SKM-1 (cell line): ENCODE results near the gene EGLN1.

Source experiments
- DNase-seq: peaks from one replicate; lab custom pipeline; 2025; ENCODE audit not compliant: unreplicated experiment; lab: John Stamatoyannopoulos, UW

Gene EGLN1

DNA sequence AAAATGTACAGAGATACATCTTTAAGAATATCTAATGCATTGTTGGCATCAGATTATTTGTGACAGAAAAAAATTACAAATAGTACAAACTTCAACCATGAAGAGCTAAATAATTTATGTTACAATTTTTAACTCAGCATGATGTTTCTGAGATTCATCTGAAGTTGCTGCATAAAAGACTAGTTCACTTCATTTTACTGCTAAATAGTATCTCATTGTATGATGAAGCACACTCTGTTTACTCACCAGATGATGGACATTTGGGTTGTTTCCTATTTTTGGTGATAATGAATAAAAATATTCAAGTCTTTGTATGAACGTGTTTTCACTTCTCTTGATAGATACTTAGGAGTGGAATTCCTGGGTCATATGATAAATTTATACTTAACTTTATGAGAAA lies 20.6 kb downstream of the EGLN1 start:
- DNase-seq: no peak

DNA sequence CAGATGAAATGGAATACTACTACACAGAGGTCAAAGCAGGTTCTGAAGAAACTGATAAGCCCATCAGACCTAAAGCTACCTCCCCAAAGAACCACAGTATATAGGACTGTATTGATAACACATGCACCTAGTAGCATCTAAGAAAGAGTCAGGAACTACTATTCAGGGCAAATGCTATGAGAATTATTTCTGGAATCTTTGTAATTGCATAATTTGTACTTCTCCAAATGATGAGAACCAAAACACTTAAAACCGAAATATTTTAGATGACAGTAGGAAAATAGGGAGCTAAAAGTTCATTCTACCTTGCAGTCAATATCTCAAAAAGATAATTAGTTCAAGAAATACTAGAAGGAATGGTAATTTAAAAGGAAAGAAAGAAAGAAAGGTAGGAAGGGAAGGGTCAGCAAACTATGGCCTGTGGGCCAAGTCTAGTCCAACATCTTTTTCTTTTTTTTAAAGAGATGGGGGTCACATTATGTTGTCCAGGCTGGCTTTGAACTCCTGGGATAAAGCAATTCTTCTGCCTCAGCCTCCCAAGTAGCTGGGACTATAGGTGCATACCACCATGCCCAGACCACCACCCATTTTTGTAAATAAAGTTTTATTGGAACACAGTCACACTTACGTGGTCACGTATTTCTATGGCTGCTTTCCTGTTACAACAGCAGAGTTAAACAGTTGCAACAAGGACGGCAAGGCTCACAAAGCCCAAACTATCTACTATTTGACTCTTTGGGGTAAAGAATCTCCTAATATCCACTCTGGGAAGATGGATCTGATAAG lies 24.0 kb downstream of the EGLN1 start:
- no peak for DNase-seq

DNA sequence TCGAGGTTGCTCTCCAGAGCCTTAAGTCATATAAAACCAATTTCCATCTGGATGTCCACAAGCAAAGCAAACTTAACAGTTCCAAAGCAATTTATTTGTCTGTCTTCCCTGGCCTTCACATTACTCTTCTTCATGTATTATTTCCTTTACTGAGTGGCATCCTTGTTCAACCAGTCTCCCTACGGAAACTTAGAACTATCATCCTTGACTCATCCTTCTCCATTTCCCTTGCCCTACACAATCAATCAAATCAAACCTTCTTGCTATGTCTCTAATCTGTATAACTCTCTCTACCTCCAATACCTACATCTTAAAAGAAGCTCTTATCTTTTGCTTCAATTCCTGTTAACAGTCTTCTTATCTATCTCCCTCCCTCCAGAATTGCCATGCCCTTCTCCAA lies 25.4 kb downstream of the EGLN1 start:
- DNase-seq: no peak

DNA sequence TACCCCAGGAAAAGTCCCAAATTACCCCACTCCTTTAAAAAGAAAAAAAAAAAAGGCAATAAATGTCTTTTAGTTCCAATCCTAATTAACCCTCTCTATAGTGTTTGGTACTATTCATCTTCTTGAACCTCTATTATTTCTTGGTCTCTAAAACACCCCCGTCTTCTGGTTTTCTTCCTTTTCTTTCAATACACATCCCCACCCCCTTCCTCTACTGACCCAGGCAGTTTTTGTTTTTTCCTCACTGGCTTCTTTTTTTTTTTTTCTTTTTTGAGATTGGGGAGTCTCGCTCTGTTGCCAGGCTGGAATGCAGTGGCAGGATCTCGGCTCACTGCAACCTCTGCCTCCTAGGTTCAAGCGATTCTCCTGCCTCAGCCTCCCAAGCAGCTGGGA lies 26.1 kb downstream of the EGLN1 start:
- no peak for DNase-seq

DNA sequence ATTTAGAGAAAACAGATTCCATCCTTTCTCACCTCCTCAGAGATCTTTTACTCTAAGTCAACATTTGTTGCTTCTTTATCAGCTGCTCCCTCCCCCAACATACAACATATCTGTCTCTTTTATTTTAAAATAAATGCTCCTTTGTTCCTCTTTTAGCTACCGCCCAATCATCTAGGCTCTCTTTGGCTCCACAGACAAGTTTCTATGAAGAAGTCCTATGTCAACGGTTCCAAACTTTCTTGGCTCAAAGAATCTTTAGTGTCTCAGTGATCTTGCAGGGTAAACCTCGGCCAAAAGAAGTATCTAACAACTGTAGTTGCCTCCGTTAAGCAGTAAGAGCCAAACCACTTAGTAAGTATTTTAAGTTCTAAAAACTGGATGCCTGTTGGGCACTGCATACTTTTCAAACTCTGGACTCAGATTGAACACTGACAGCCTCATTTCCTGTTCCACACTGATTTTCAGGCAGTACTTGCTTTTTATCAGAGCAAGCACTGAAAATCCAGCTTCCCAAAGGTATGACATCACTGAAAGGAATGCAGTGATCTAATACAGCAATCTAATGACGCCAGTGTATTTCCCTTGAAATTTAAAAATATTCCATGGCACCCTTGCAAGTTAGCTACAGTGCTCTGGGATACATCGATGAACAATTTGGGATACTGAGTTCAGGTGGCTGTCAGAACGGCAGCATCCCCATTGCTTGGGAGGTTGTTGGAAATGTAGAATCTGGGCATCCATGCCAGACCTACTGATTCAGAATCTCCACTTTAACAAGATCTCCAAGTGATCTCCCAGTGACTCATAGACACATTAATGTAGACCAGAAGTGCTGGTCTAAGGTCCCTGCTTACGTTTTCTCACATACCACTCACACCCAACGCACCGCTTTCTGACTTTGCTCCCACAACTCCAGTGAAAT lies 26.8 kb downstream of the EGLN1 start:
- DNase-seq: no peak

DNA sequence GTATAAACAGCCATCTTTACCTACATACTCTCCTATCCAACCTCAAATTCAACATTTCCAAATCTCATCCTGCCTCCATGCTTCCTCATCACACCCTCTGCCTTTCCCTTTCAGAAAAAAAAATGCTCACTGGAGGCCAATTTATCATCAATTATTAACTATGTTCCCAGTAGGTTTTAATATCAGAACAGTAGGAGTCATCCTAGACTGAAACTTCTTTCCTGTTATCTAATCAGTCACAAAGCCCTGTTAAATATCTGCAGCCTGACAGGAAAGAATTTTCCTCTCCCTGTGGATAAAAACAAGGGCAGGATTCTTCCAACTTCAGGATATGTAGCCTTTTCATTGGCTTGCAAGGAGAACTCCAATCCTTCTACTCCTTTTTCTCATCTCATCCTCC lies 28.4 kb downstream of the EGLN1 start:
- no peak for DNase-seq

DNA sequence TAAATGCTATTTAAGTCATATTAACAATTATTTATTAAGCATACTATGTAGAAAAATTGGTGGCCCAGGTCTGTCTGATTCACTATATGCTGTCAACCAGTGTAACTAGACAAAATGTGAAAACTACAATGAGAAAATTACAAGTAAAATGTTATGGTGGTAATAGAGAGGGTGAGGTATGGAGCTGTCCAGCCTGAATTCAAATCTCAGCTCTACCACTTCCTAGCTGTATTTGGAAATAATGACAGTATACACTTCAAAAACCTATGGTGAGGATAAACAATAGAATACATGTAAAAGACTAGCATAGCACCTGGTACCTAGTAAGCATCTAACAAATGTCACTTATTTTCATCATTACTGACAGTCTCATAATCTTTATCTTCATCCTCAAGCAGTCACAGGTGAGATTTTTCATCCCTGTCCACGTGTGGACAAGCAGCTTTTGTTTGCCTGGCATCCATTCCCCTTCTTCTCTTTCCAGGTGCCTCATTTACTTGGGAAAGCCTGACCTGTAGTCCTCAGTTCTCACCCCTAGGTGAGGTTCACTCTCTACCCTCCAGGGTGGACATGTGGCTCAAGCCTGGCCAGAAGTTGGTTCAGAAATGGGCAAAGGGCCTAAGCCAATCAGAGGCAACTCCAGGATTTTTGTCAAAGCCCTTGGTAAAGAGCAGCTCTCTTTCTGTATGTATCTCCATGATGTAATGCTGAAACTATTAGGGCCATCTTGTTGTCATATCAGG lies 29.5 kb downstream of the EGLN1 start:
- DNase-seq: no peak

DNA sequence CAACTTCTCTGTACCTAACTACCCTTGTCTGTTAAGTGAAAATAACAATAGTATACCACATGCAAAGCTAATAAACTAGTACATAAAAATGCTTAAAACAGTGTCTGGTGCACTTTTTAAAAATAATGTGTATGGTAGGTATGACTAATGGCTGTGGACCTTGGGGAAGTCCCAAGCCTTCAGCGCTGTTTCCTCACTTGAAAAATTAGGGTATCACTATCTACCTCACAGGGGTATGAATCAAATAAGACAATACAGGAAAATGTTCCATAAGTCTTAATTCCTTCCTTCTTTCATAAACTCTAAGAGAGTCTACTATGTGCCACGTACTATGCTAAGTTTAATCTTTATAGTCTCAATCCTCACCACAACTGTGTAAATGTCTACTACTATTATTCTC lies 32.0 kb downstream of the EGLN1 start:
- no peak for DNase-seq

DNA sequence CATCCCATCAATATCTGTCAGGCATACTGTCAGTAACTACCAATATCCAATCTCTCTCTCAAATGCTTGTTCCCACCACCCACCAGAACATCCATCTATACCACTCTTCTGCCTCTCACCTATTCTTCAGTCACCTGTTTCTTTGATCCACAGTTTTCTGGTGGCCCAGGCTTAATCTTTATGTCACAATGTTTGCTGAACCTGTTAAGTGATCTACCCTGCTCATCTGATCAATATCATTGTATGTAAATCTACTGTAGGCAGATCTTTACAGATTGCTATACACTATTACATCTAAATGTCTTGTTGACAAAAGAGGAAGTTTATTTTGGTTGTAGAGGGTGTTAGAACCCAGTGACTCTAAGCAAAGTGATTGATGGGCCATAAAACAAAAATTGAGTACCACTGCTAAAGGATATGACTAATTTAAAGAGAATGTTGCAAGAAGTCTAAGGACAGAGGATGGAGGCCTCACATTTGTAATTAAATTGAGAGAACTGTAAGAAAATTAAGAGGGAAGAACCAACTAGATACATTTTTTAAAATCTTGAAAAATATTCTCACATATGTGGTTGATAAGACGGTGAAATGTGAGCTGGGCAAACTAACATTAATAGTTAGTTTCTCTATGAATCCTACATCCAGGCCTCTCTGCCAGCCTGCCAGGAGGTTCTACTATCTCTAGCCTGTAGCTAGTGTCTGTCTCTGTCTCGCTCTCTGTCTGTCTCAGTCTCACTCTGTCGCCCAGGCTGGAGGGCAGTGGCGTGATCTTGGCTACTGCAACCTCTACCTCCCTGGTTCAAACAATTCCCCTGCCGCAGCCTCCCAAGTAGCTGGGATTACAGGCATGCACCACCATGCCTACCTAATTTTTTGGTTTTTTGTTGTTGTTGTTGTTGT lies 34.1 kb downstream of the EGLN1 start:
- DNase-seq: no peak

DNA sequence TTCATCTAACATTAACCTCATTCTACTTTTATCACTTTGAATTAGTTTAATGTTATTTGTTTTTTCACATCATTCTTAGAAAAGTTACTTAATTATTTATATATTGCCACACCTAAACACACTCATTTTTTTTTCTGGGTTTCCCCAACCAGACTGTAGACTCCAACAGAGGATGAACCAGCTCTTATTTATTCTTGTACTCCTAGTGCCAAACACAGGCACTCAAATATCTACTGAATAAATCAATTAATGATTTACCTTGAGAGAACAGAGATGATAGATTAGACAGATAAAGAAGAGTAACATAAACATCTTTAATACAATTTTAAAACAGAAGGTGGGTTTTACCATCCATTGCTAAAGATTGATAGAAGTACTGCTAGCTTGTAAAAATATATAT lies 35.6 kb downstream of the EGLN1 start:
- no peak for DNase-seq

DNA sequence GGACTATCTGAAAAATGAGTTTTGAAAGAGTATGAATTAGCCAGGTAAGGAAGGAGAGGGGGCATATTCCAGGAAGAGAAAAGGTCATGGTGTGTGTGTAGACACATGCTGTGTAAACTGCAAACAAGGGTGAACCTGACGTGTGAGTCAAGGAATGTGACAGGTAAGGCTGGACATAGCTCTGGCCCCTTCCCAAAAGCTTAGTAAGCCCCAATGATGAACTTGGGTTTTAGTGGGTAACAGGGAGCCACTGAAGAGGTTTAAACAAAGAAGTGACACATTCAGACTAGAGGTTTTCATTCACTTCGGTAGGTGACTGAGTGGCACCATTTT lies 36.7 kb downstream of the EGLN1 start:
- DNase-seq: no peak

DNA sequence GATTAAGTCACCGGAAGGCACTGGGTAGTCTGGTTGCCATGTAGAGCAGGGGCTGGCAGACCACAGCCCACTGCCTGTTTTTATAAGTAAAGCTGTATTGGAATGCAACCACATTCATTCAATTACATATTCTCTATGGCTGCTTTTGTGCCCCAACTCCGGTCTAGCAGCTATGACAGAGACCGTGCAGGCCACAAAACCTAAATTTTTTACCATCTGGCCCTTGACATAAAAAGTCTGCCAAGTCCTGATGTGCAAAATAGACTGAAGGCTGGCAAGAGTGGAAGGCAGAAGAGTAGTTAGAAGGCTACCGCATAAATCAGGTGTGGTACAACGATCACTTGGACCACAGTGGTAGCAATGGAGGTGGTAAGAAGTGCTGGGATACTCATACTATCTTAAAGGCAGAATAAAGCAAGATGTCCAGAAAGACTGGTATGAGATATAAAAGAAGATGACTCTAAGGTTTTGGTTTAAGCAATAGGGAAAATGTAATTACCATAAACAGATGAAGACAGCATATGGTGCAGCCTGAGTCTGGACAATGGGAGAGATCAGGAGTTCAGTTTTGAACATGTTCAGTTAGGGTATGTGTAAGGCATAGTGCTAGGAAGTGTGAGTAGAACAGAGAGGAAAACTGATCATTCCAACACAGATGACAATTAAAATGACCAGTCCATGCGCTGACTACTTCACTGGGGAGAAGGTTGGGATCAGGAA lies 37.2 kb downstream of the EGLN1 start:
- DNase-seq: no peak

DNA sequence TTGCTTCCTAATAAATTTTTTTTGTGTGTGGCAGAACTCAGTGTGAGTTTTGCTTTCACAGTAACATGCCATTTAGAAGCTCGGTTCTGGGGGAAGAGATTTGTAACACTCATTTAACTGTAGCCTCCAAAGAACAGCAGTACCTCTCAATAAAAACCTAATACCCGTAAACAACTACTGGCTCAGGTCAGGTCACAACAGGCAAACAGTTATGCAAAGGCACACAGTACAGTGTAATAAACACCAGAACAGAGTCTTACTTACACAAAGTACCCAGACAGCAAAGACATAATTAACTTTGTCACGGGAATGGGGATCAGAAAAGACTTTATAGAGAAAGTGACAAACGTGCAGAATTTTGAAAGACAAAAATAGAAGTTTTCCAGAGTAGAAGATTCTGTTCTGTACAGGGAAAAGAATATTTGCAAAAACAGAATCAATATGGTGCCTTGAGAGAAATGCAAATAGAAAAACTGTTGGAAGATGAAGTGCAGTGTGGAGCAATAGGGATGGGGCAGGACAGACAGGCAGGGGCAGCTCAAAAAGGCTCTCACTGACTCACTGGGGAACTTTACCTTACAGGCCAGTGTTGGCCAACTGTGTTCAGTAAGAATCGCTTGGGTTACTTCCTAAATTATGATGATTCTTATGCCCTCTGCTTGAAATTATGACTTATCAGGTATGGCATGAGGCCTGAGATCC lies 38.8 kb downstream of the EGLN1 start:
- DNase-seq: no peak

DNA sequence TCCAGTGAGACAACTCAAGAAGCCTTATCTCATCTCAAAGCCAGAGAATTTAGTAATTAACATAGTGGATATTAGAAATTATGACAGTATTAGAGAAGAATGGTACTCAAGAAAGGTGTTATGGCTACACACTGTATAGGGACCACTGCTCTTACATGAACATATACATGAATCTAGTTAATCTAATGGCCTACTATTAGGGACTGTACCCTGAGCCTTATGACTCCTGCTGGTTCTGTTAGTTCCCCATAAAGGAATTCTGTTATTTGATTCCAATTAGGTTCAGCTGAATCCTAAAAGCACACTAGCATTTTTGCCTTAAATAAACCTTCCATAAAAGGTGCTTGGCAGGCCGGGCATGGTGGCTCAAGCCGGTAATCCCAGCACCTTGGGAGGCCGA lies 39.7 kb downstream of the EGLN1 start:
- no peak for DNase-seq

DNA sequence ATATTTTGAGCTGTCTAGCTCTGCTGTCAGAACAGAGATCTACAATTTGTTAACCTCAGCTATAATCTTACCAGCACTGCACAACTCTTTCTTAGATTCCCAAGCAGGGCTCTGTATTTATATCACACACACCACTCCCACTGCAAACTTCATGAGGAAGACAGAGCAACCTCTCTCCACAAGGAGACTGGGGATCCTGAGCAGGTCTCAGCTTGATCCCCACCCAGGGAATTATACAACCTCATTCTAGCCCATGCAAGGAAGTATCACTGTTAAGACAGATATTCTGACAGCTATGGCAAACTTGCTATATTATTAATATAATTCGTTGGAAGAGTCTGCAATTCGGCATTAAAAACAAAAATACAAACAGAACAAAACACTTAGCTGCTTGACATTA lies 40.4 kb downstream of the EGLN1 start:
- DNase-seq: no peak

DNA sequence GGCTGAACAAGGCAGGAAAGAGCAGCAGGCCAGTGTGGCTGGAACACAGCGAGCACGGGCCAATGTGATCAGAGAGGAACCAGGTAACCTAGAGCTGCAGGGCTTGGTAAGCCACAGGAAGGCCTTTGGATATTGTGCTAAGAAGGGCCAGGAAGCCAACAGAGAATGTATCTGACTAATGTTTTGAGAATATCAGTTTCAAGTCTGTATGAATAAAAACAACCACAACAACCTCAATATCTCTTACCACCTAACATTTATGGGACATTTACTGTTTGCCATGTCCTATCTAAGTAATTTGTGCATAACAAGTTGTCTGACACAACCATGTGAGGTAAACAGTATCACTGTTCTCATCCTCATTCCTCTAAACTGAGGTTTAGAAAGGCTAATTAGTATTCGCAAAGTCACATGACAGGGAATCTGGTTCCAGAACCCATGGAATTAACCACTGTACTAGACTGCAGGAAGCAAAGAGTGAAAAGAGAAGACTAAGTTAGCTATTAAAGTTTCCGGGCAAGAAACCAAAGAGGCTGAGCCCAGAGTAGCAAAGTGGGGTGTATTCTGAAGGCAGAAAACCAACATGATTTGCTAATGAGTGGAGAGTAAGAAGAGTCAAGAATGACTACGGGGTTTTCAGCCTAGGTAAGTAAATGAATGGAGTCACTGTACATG lies 45.1 kb downstream of the EGLN1 start:
- no peak for DNase-seq

DNA sequence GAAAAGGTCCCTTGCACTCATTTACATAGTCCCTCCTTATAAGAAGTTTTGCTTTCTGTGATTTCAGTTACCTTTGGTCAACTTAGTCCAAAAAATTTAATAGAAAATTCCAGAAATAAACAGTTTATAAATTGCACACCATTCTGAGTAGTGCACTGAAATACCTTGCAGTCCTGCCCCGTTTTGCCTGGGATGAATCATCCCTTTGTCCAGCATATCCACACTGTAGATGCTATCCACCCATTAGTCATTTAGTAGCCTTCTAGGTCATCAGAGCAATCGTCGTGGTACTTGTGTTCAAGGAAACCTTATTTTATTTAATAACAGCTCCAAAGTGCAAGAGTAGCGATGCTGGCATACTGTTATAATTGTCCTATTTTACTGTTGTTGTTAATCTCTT lies 46.0 kb downstream of the EGLN1 start:
- DNase-seq: no peak

DNA sequence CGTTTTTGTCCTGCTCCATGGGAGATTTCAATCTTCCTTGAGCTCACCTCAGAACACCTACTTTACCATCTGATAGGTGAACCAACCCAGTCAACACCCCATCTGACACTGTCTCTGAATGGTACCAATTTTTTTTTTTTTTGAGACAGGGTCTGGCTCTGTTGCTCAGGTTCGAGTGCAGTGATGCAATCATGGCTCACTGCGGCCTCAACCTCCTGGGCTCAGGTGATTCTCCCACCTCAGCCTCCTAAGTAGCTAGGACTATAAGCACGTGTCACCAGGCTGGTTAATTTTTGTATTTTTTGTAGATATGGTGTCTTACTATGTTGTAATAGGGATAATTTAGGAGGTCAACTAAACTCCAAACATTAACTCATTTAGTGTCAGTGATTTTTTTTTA lies 47.7 kb downstream of the EGLN1 start:
- no peak for DNase-seq

DNA sequence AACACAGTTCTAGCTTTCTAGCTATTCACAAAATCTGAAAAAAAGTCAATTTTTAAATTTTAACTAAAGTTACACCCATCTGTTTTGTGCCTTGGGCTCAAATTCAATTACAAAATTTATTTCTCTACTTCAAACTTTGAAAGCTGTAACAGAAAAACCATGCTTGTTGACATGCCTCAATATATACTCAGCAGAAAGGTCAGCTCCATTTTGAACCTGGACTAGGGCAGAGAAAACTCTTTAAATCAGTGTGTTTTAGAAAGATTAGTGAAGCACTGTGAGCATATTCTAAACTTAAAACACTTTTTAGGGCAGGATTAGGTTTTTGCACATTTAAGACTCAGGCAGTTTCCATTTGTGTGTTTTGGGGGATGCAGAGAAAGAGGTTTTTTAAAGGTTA lies 49.6 kb downstream of the EGLN1 start:
- no peak for DNase-seq
